RPMI8226 (cell line): ENCODE data around the gene MAP4K2.

Source experiments
- DNase-seq: peaks from one replicate; pipeline ENCODE4 v3.0.0-alpha.2; 2015

The MAP4K2 gene

DNA sequence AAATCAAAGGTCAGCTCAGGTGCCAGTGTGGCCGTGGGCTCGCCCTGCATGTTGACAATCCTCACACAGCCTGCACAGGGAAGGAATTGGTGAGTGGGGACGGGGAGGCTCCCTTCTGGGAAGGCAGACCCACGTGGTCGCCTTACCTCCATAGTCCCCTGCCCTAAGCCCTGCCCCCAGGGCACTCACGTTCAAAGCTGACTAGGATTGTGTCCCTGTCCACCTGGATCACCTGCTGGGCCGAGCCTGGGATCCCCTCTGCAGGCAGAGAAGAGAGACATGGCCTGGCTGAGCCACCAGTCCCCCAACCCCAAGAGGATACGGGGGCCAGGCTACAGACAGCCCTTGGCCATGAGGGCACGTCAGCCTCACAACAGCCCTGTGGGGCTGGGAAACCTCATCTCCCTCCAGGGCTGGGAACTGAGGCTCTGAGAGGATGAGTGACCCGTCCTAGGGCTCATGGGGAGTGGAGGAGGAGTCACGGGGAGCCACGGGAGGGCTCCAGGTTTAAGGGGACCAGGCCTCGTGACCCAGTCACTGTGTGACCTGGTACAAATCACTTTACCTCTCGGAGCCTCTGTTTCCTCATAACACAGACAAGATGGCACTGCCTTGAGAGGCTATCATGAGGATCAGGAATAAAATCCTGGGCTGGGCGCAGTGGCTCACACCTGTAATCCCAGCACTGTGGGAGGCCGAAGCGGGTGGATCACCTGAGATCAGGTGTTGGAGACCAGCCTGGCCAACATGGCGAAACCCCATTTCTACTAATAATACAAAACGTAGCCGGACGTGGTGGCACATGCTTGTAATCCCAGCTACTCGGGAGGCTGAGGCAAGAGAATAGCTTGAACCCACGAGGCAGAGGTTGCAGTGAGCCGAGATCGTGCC is 12.6 kb downstream of the MAP4K2 start:
- DNase-seq, result no peak

DNA sequence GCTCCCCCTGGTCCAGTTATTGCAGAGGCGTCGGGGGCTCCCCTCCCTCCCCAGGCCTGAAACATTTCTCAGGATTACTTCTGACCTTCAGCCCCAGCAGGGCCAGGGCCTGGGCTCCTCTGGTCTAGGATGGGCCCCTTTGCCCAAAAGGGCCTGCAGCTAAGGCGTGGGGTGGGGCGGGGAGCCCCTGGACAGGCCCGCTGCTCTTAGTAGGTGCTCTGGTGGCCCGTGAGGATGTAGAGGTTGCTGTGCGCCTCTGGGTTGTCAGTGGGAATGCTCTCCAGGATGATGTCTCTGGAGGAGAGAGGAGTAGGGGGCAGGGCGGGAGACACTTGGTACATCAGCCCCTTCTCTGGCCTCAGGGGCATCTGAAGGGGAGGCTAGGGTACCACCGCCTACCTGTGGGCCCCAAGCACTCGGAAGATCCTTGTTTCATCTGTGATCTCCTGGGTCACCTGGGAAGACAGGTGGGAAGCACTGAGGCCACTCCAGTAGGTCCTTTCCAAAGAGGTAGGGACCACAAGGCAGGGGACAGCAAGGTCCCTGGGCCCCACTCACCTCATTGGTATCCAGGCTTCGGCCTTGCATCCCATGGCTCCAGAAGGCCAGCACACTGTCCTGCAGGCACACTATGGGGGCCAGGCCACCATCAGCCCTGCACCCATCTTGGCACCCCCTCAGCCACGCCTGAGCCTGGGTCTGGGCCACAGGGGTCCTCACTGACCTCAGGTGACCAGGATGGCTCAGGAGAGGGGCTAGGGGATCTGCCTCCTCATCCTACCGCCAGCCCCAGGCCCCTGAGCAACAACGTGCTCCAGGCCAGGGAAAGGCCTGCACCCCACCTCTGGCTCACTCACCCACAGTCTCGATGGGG is 13.4 kb downstream of the MAP4K2 start:
- DNase-seq, result no peak

DNA sequence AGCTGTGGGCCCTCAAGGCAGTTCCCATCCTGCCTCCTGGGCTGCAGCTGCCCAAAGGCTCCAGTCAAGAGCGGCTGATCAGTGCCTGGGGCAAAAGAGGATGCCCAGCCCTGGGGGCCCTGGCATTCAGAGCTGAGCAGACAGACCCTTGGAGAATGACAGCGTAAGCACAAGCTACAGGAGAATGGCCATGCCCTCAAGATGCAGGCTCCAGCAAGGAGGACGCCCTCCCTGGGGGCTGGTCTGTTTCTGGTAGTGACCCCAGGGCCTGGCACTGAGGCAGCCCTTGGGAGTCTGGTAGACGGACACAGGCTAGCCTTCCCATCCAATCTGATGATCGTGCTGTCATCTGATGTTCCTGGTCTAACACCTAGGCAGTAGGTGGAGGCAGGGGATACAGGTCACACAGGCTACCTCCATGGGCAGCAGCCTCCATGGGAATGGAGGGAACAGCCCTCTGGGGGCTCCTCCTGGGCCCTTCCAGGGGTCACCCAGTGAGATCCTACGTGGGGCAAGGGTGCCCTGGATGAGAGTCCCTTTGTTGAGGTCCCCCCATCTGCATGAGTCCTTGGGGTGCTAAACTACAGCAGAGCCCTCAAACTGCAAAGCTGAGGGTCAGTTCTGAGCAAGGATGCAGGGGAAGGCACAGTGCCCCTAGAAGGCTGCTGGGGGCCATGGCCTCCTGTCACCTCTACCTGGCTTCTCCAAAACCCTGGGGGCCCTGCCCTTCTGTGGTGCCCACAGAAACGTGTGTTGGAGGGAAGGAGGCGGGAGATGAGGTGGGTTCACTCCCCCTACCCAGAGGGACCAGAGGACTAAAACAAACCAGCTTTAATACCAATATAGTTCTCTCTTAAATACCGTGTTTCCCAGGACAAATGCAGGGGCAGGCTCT is 14.4 kb downstream of the MAP4K2 start:
- no peak for DNase-seq

DNA sequence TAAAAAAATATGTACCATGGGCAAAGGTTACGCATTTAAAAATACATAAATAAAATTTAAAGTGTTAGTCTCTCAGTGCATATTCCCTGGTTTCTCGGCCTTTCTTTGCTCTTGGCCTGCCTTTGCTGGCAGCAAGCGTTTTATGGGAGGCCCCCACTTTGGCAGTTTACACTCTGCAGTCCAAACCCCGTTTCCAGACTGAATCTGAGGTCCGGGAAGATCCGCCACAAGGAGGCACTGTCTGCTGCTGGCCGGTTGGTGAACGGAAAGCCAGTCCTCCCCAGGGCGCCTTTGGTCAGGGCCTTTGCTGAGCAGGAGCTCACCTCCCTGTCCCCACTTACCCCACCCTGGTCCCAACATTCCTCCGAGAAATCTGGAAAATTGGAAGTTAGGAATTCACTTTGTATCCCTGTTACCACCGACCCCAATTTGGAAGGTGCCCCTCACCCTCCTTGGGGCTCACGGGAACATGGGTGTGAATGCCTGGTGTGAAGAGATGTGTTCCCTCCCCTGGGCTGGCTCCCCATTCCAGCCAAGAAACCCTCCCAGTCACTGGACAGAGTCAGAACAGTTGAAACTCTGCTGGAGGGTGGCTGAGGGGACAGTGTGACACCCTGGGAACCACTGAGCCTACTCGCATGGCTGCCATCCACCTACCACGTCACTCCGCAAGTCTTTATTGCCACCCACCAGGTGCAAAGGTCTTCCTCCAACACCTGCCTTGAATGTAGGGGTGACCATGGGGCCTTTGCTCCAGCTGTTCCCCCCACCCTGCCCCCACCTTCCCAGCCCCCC is 15.3 kb downstream of the MAP4K2 start:
- peak; percentile 69 for DNase-seq

DNA sequence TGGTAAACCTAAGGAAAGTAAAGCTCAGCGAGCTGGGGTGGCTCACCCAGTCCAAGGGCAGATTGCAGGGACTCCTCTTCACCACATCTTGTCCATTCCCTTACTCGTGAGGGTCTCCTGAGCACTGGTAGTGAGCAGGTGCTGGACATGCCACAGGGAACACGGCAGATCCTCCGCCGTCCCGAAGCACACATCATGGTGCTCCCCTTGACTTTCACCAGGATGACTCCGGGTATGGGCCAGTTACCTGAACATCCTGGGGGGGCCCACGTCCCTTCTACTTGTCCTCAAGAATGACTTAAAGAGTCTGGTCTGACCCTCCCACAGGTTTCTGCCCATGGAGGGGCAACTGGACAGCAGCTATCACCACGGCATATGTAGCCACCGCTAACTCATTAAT is 16.7 kb downstream of the MAP4K2 start:
- no peak for DNase-seq

DNA sequence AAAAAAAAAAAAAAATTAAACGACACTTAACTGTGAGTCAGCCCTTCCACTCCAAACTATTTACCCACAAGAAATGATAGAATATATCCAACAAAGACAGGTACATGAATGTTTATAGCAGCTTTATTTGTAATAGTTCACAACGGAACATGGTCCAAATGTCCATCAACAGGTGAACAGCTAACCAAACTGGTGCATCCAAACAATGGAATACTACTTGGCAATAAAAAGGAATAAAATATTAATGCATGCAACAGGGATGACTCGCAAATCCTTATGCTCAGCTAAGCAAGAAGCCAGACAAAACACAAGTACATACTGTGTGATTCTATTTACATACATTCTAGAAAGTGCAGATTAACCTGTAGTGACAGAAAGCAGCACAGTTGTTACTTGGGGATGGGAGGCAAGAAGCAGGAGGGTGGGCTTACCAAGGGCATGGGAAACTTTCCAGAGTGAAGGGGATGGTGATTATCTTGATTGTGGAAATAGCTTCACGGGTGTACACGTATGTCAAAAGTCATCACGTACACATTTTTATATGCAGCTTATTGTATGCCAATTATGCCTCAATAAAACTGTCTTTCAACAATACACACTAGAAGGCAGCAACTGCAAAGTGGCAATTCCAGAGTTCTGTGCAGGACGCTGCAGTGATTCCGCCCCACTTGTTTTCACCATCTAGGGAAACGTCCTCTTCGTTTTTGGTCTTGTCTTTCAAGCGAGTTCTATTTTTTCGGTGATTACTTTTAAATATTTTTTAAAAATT is 18.0 kb downstream of the MAP4K2 start:
- DNase-seq, result no peak

DNA sequence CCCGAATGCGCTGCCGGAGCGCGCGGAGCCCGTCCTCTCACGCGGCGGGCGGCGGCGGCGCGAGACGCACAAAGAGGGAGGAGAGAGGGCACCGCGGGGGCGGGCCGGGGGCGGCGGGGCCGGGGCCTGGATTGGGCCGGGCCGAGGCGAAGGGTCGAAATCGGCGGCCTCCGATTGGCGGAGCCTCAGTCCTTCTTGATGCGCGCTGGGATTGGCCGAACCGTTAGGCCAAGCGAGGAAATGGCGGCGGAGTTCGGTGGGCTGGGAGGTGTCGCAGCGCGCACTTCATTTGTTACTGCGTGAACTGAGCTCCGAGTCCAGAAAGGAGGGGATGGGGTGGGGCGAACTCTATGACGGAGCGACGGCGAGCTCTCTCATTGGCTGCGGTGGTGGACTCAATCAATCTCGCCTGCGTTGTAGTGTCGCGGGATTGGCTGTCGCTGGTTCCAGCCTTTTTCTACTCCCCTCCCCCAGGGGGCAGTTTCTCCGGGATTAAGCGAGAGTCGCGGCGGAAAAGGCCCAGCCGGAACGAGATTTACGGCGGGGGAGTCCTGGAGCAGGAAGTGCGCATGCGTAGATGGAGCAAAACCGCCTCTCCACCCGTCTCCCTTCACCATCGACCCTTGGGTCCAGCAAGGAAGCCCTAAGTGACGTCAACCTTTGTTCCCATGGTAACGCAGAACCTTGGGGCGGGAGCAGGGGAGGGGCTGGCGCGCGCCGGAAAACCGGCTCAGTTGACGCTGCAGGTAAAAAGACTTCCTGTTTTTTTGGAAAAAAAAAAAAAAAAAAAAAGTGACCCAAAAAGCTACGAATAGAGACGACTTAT is 24.3 kb downstream of the MAP4K2 start, which contains the start of gene SF1:
Gene SF1 (minus strand): TSS at position 70 of the 826 bp plus-strand sequence. CDS start 150 bp downstream, outside the sequence.
- DNase-seq, result peak; percentile 100

DNA sequence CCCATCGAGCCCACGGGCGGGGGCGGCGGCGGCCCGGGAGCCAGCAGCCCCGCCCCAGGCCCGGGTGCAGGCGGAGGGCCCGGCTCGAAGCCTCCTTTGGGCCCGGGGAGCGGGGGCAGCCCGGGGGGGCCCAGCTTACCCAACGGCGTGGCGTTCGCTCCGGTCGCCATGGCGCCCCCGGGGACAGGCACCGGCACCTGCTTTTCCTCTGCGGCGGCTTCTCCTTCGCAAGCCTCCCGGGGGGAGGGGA is 24.9 kb downstream of the MAP4K2 start:
- DNase-seq, result no peak

DNA sequence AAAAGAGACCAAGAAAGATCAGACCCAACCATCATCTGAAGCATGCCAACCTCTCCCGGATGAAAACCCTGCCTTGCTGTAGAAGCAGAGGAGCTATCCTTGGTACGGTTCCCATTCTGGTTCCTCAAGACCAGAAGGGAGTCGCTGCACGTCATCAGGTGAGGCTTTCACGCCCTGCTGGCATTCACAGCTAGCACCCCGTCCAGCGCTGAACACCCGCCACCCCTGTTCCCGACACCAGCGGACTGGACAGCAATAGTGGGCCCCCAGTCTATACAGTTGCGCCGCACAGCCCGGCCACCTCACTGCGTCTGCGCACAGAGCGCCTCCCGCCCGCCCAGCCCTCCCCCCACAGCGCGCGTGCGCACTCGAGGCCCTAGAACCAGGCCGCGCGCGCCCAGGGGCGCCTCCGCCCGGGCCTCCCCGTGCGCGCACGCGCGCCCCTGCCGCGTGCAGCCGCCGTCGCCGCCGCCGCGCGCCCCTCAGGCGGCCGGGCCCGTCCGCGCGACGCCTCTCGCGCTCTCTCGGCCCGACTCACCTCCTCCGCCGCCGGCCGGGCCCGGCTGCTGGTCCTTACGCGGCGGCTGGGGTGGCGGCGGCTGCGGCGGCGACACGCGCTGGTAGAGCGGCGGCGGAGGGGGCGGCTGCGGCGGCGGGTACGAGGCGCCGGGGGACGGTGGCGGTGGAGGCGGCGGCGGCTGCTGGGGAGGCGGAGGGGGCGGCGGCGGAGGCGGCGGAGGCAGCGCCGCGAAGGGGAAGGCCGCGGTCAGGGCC is 25.4 kb downstream of the MAP4K2 start:
- DNase-seq, result peak; percentile 95

DNA sequence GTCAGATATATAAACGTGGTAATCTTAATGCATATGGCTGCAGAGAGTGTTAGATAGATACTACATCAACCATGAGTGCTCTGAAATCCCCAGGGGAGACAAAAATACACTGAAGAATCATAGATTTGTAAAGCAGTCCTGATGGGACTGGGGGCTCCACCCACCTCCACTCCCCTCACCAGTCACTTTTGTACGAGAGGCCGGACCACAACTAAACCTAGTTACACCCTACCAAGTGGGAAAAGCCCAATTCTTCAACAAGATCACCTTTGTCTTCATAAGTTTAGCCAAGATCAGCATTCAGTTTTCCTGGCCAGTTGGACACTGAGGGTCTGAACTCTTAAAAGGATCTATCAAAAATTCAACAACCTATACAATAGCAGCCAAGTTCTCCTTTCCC is 26.1 kb downstream of the MAP4K2 start:
- no peak for DNase-seq

DNA sequence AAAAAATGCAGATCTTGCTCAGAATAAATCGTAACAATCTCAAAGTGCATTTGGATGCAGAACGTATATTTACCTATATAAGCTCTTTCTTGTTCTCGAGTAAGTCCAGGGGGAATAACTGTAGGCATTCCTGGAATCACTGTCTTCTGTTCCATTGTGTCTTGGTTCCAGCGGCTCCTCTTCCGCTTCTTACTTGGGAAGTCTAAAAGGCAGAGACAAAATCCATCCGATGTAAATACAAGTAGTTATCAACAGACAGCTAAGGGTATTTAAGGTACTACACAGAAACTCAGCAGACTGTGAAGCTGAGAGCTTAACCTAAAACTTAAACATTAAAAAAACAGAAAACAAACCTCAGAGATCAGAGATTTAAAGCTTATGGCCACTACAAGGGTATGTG is 26.6 kb downstream of the MAP4K2 start:
- DNase-seq, result no peak

DNA sequence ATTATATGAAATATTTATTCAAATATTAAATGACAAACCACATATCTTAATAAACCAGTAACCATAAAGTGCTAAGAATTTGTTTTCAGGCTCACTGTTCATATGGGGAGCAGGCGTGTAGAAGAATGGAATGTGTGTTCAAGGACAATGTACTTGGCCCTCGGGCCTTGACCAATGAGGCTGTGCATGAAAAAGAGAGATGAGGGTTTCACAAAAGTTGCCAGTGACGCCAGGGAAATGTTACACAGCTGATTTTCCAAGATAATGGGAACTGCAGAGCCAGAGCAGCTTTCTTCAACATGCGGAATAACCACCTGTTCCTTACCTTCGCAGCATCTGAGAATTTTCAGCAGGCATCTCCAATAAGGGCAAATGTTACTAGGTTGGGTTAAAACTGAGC is 28.9 kb downstream of the MAP4K2 start:
- no peak for DNase-seq

DNA sequence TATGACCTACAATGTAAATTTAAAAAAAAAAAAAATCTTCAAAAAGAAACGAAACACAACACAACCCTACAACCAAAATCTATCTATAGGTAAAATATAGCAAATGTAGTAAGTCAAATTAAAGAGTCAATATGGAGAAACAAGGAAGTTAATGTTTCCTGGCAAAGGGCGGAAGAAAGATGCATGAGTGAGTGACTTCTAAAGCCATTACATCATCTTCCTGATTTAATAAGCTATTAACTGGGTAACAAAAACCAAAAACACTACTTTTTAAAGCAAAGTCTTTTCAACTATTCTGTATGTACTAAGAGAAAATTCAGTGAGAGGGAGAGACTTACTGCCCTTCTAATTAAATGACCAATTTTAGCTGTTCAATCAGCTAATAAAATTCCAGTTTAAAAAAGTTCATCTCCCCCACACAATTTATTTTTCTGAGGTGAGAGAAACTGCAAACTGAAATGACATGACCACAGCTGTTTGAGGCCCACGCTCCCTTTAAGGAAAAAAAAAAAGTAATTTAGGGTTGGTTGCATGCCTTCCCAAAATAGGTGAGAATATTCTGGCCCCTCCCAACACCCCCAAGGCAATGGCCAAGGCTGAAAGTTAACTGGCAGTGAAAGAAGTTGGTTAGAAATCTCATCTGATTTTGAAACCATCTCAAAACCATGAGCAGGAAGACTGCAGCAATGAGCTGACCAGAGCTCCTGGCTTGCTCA is 30.6 kb downstream of the MAP4K2 start:
- no peak for DNase-seq

DNA sequence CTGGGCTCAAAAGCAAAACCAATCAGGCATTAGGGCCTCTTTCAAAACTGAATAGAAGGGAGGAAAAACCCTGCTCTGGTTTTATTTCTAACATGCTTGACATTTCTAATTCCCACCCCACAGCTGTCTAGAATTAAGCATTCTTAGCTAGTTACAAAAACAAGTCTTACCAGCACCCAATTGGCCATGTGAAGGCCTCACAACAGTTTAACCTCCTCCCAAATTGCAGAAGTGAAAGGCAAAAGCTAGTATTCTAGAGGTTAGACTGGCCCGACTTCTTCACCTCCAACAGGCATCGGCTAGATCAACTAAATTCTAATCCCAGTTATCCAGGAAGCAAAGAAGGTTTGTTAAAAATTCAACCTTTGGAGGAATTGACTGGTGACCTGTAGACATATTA is 31.2 kb downstream of the MAP4K2 start:
- DNase-seq, result no peak

DNA sequence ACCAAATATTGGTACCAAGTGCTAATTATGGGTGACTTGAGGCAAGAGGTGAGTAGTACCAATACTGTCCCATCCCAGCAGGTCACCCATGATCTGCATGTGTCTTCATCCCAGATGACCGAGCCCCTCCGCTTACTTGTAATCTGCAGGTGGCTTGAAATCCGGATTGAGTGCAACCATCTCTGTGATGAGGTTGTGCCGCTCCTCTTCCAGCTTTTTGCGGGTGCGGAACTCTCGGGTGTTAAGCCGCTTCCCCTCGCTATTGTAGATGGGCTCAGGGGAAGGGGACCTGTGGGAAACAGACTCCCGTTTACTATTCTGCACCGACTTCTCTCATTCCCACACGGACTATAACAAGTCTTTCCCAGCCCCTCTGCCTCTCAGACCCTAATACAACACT is 32.9 kb downstream of the MAP4K2 start:
- no peak for DNase-seq

DNA sequence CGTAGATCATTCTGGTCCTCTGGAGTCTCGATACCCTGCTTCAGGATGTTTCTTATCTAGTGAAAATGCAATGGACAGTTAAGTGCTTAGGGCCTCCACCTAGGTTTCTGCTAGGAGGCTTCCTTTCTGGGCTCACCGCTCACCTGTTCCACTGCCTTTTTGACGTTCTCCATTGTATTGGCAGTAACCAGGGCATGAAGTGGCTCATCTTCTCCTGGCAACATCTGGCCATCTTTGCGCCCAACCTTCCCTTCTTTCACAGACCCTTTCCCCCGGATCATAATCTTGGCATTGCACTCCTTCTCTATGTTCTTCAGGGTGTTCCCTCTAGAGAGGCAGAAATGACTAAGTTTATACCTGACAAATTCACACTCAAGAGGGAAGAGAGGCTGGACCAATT is 33.7 kb downstream of the MAP4K2 start:
- DNase-seq, result no peak

DNA sequence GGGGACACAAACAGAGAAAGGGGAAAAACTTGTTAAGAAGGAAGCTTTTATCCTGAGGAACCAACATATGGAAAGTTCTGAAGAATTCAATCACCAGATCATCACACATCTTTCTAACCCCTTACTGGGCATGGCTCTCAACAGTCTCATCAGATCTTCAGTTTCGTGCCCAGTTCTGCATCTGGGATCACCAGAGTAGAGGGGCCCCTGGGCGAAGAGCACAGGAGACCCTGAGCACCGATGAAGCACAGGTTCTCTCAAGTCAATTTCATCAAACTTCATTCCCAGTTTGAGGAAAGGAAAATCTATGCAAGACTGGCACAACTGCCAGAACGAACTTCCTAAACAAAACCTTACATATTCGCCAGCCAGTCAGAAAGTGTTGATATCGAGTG is 34.7 kb downstream of the MAP4K2 start:
- DNase-seq, result no peak

DNA sequence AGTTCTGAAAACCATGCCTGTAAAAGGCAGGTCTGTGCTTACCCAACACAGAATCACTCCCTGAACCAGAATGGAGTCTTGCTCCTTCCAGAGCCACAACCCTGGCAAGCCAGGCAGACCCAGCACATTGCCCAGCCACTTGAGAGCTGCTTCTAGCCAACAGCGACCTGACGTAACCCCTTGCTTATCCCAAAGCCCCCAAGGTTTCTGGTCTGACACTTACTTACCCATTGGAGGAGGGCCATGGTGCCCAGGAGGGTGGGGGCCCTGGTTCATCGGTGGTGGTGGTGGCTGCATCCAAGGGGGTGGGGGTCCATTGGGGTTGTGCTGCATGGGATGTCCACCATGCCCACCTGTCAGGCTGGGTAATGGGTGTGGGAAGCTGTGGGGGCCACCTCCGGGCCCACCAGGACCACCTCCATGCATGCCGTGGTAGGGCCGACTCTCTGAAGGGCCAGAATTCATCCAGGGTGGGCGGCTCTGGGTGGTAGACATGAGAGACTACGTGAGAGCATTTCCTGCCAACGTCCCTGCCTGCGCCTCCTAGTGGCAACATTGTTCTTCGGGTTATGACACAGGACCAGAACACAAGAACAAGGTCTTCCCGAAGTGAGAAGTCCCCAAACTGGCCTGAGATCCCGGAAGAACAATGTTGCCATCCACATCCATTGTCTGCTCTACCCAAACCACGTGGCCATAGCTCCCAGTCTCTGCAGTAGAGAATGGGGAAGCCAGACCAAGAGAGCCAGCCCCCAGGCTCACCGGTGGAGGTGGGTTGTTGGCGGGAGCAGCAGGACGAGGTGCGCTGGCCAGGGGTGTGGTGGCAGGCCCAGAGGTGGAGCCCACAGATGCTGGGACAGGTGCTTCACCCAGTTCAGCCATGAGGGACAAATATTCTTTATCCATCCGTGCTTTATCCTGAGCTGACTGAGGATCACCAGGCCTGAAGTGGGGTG is 35.4 kb downstream of the MAP4K2 start:
- DNase-seq, result peak; percentile 59
